GM12874 (cell line): ENCODE results near the gene CSF2RB.

Experiments
- TF ChIP-seq, protein P1 (sequence below): IDR thresholded peaks from 2 replicates; pipeline ENCODE4 v1.5.1; 2011; ENCODE audit warnings: low read depth, mild to moderate bottlenecking, control low read depth, low read length, moderate library complexity; ENCODE audit not compliant: insufficient read depth

The CSF2RB gene

DNA sequence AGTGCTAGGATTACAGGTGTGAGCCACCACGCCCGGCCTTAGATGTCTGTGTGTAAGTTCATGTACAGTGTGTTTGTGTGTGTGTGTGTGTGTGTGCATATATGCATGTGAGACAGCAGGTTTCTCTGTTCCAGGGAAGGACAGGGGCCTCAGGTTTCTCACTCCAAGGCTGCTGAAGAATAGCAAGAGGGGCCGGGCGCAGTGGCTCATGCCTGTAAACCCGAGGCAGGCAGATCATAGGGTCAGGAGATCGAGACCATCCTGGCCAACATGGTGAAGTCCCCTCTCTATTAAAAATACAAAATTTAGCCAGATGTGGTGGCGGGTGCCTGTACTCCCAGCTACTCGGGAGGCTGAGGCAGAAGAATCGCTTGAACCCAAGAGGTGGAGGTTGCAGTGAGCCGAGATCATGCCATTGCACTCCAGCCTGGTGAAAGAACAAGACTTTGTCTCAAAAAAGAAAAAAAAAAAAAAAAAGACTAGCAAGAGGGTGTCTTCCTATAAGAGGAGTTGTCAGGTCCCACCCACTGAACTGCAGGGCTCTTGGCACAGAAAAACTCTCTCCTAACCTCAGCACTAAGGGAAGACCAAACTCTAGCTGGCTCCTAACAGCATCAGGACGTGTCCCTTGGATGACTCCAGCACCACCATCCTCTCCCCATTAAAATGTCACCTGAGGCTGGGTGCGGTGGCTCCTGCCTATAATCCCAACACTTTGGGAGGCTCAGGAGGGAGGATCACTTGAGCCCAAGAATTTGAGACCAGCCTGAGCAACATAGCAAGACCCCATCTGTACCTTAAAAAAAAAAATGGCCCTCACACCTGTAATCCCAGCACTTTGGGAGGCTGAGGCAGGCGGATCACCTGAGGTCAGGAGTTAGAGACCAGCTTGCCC, 65.8 kb downstream of the CSF2RB start:
- TF ChIP-seq, protein P1, sequence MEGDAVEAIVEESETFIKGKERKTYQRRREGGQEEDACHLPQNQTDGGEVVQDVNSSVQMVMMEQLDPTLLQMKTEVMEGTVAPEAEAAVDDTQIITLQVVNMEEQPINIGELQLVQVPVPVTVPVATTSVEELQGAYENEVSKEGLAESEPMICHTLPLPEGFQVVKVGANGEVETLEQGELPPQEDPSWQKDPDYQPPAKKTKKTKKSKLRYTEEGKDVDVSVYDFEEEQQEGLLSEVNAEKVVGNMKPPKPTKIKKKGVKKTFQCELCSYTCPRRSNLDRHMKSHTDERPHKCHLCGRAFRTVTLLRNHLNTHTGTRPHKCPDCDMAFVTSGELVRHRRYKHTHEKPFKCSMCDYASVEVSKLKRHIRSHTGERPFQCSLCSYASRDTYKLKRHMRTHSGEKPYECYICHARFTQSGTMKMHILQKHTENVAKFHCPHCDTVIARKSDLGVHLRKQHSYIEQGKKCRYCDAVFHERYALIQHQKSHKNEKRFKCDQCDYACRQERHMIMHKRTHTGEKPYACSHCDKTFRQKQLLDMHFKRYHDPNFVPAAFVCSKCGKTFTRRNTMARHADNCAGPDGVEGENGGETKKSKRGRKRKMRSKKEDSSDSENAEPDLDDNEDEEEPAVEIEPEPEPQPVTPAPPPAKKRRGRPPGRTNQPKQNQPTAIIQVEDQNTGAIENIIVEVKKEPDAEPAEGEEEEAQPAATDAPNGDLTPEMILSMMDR: no peak

DNA sequence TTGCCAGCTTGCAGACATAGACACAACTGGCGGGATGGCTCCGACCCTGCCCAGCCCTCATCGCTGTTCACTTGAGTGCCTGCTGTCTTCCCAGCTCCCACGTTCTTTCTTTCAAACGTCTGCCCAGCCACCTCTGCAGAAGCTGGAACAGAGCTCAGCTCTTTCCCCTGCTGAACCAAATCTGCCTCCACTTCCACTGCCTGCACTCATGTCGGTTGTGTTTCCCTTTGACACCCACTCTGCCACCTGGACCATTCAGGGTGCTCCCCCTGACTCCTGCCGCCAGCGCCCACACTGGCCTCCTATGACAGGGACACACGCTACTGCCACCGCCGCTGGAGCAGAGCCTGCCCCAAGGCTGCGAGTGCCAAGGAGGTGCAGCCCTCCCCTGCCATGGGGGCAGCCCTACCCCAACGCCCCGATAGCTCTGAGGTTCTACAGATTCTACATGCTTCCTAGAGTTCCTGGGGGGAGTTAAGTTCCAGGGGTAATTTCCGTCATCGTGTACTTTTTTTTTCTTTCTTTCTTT, 67.9 kb downstream of the CSF2RB start:
- TF ChIP-seq, protein P1: no peak

DNA sequence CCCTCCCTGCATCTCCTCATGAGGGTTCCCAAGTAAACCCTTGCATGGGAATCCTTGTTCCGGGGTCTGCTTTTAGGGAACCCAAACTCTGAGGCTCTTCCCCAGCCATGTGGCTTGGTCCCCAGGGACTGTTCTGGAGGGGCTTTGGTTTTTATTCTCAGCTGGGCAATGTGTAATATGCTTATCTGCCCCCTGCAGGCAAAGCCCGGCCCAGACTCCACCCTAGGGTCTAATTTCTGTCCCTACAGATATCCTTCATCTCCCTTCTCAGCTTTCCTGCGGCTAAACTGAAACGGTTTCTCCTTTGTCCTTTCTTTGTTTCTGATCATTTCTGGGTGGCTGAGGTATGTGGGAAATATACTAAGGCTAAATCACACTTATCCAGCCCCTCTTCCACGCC, 68.7 kb downstream of the CSF2RB start:
- TF ChIP-seq, protein P1: 0 out of 2 replicates have a peak, but pooled peaks have one; percentile 3

DNA sequence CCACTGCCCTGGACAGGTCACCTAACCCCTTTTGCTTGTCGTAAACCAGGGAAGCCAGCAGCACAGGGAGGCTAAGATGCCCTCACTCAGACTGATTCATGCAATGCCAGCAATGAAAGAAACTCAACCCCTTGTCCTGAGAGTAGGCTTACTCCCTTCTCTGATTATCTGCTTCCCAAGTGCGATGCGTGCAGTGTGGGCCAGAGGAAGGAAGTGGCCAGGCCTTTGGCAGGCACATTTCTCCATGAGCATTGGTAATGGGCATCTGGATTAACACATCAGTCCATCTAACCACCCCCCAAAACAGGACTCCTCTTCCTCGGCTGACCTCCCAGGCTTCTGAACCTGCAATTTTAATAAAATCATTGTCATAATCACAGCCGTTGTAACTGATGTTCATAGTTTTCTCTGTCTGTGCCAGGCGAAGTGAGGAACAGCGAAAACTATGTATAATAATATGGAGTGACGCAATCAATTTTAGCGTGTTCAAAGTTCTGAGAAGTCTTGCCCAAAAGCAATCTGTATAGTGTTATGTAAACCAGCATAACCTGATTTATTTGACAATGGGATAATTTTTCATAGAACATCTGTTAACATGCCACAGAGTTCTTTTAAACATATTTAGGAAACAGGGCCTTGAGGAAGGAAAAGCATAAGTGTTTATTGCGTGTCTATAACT, 71.9 kb downstream of the CSF2RB start:
- TF ChIP-seq, protein P1: no peak

DNA sequence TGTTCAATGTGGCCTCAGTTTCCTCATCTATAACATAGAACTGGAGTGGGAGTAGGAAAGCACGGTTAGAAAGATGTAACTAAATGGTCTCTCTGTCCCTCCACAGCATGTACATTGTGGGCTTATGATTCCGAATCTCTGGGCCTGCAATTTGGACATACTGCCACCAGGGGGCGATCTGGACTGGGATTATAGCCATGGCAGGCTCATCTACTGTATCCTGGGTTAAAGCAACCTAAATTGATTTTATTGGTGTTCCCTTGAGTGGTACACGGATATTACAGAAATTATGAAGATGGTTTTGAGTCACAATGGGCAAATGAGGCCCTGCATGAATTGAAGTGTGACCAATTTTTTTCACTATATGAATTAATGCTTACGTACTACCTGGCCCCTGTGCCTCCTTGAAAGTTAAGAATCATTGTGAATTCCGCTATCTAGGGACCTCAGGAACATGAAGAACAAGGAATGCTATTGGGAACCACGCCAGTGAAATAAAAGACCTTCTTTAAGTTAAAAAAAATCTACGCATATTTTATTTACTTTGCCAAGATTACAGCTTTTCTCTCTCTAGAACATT, 72.9 kb downstream of the CSF2RB start:
- TF ChIP-seq, protein P1: peak; percentile 69

DNA sequence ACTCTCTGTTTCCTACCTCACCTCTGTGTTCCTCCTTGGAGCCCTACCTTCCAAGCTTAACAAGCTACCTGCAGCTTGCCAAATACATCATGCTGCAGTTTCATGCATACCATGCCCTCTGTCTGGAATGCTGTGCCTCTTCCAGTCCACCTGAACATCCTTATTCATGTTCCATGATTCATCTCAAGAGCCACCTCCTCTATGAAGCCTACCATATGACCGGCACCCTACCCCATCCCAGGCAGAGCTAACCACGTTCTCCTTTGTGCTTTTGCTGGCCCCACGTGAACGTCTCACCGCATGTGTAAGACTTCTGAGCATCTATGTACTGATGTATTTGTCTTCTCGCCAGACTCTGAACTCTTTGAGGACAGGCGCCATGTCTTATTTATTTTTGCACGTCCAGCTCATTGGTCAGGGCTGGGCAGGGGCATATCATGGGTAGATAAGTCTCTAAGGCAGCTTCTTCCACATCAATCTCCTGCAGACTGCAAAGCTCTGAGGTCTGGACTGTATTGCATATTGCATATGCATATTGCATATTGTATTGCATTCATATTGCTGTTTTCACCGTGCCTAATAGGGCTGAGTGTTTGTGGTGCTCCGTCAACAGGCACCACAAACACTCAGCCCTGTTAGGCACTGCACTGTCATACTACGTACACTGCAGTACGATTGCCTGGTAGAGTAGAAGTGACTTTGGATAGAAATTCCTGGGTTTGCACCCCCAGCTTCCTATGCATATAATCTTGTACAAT, 74.8 kb downstream of the CSF2RB start:
- TF ChIP-seq, protein P1: no peak
